GM23338 (cell line): ENCODE results near the gene SETBP1.

Source experiments
- CREB1 ChIP-seq: fragments of 250-450 bp; sonication (Bioruptor Pico); IDR thresholded peaks from 2 replicates; pipeline ENCODE4 v1.5.0; 2020; ENCODE audit warnings: low read depth, mild to moderate bottlenecking, moderate library complexity
- EZH2 ChIP-seq: fragments of 200-600 bp; sonication (generic); IDR thresholded peaks from one replicate; pipeline ENCODE4 v1.8.0; 2017; ENCODE audit warnings: antibody characterized with exemption, mild to moderate bottlenecking, low read depth; ENCODE audit not compliant: unreplicated experiment
- EZH2phosphoT487 ChIP-seq: fragments of 200-600 bp; sonication (generic); IDR thresholded peaks from one replicate; pipeline ENCODE4 v1.8.1; 2018; ENCODE audit warnings: antibody characterized with exemption; ENCODE audit not compliant: unreplicated experiment
- JUNB ChIP-seq: IDR thresholded peaks from one replicate; pipeline ENCODE4 v1.6.1; 2016; ENCODE audit warnings: antibody characterized with exemption; ENCODE audit not compliant: unreplicated experiment
- NANOG ChIP-seq: IDR thresholded peaks from 2 replicates; pipeline ENCODE4 v1.6.1; 2016; ENCODE audit warnings: antibody characterized with exemption, borderline replicate concordance
- POLR2AphosphoS5 ChIP-seq: IDR thresholded peaks from 2 replicates; pipeline ENCODE4 v1.6.1; 2016; ENCODE audit warnings: antibody characterized with exemption, low read depth
- STAT1 ChIP-seq: IDR thresholded peaks from one replicate; pipeline ENCODE4 v1.6.1; 2016; ENCODE audit warnings: antibody characterized with exemption; ENCODE audit not compliant: unreplicated experiment
- ZNF114 ChIP-seq: fragments of 250-450 bp; sonication (Bioruptor Pico); IDR thresholded peaks from 2 replicates; pipeline ENCODE4 v1.5.0; 2020; ENCODE audit warnings: mild to moderate bottlenecking, moderate library complexity
- TF ChIP-seq, protein P1 (sequence below), 2 experiments: fragments of 200-600 bp in 1 of 2; sonication (generic) in 1 of 2; conservative IDR thresholded peaks; 2 replicates each; pipeline versions ENCODE4 v1.5.1 to v1.6.1; 2016 to 2017; ENCODE audit warnings: antibody characterized with exemption in 2 of 2, low read depth in 2 of 2, mild to moderate bottlenecking in 2 of 2, moderate library complexity in 1 of 2
- TF ChIP-seq, protein P2 (sequence below): IDR thresholded peaks from one replicate; pipeline ENCODE4 v1.6.1; 2018; ENCODE audit warnings: antibody characterized with exemption; ENCODE audit not compliant: unreplicated experiment

DNA sequence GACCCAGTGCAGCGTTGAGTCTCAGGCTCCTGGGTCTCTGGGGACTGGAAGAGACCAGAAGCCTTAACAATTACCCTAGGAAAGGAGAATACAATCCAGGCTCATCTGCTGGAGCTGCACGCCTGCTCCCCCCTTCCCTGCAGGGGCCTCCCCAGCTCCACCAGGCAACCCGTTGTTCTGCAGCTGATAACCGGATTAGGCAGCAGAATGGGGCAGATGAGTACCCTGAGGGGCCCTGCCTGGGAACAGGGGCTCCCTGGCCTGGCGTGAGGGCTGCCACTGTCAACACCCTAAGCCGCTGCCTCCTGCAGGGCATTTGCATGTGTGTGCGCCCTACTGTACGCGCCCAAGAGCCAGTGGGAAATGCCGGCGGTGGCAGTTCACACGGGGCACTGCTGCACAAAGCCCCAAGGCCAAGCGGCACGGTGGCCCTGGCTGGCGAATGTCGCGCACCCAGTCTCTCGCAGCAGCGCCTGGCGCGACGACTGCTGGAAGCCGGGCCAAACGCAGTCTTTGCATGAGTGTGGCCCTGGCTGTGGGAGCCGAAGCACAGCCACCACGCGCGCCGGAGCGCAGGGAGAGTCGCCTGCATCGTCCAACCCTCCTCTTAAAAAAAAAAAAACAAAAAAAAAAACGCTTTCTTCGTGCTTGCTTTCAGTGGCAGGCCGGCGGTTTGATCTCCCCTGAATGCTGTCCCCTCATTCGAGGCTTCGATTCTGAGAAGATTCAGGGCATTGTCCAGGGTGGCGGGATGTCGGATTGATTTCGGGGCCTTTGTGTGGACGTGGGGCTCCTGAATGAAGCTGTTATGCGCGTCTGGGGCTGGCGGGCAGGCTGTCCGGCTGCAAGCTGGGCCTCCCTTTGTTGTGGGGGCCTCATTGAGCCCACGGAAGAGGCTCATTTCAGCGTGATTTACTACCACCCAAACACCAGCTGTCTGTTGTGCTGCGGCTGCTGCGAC, 63.8 kb downstream of the SETBP1 start:
- TF ChIP-seq, protein P1, sequence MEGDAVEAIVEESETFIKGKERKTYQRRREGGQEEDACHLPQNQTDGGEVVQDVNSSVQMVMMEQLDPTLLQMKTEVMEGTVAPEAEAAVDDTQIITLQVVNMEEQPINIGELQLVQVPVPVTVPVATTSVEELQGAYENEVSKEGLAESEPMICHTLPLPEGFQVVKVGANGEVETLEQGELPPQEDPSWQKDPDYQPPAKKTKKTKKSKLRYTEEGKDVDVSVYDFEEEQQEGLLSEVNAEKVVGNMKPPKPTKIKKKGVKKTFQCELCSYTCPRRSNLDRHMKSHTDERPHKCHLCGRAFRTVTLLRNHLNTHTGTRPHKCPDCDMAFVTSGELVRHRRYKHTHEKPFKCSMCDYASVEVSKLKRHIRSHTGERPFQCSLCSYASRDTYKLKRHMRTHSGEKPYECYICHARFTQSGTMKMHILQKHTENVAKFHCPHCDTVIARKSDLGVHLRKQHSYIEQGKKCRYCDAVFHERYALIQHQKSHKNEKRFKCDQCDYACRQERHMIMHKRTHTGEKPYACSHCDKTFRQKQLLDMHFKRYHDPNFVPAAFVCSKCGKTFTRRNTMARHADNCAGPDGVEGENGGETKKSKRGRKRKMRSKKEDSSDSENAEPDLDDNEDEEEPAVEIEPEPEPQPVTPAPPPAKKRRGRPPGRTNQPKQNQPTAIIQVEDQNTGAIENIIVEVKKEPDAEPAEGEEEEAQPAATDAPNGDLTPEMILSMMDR (conservative IDR thresholded peaks at IDR 0.05; ENCODE audit: low read depth in 2 of 2), result peak in 1 of 2 experiments; percentile 12; a peak in 1 of 4 replicates
- TF ChIP-seq NANOG (no peak), POLR2AphosphoS5 (no peak), CREB1 (no peak), EZH2phosphoT487 (no peak), JUNB (no peak), EZH2 (no peak), ZNF114 (CRISPR knock-in tag) (no peak), STAT1 (no peak)
- TF ChIP-seq, protein P2, sequence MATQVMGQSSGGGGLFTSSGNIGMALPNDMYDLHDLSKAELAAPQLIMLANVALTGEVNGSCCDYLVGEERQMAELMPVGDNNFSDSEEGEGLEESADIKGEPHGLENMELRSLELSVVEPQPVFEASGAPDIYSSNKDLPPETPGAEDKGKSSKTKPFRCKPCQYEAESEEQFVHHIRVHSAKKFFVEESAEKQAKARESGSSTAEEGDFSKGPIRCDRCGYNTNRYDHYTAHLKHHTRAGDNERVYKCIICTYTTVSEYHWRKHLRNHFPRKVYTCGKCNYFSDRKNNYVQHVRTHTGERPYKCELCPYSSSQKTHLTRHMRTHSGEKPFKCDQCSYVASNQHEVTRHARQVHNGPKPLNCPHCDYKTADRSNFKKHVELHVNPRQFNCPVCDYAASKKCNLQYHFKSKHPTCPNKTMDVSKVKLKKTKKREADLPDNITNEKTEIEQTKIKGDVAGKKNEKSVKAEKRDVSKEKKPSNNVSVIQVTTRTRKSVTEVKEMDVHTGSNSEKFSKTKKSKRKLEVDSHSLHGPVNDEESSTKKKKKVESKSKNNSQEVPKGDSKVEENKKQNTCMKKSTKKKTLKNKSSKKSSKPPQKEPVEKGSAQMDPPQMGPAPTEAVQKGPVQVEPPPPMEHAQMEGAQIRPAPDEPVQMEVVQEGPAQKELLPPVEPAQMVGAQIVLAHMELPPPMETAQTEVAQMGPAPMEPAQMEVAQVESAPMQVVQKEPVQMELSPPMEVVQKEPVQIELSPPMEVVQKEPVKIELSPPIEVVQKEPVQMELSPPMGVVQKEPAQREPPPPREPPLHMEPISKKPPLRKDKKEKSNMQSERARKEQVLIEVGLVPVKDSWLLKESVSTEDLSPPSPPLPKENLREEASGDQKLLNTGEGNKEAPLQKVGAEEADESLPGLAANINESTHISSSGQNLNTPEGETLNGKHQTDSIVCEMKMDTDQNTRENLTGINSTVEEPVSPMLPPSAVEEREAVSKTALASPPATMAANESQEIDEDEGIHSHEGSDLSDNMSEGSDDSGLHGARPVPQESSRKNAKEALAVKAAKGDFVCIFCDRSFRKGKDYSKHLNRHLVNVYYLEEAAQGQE, result no peak
